HG03135 (cell line): ENCODE data around the gene TMEM259.

Experiments used
- ATAC-seq: cut with Tn5 transposase; IDR thresholded peaks from one replicate; pipeline ENCODE4 v1.9.1; 2021; ENCODE audit warnings: mild to moderate bottlenecking, moderate library complexity; ENCODE audit not compliant: unreplicated experiment

TMEM259 gene

GRCh38 chr19:990119-990571 is 30.8 kb downstream of the TMEM259 start:
- ATAC-seq, result no peak

GRCh38 chr19:989381-990081 is 31.4 kb downstream of the TMEM259 start:
- no peak for ATAC-seq

- ATAC-seq, result no peak
Observed at GRCh38 chr19:988510-988909, 32.4 kb downstream of the TMEM259 start.

- ATAC-seq, result no peak
Observed at GRCh38 chr19:988081-988480, 32.8 kb downstream of the TMEM259 start.

GRCh38 chr19:986083-986482 is 34.8 kb downstream of the TMEM259 start:
- ATAC-seq, result no peak

GRCh38 chr19:984165-984967 is 36.6 kb downstream of the TMEM259 start, which contains the start of gene WDR18:
WDR18 (plus strand) TSS chr19:984345; CDS start chr19:984354, 9 bp downstream.
- ATAC-seq, result peak; percentile 56

- peak; percentile 54 for ATAC-seq
Observed at GRCh38 chr19:982567-983170, 38.3 kb downstream of the TMEM259 start.

- ATAC-seq, result no peak
Observed at GRCh38 chr19:980133-980998, 40.6 kb downstream of the TMEM259 start.

GRCh38 chr19:979318-979741 is 41.6 kb downstream of the TMEM259 start:
- ATAC-seq, result no peak

GRCh38 chr19:977058-977464 is 43.9 kb downstream of the TMEM259 start:
- no peak for ATAC-seq

- no peak for ATAC-seq
Observed at GRCh38 chr19:976476-976875, 44.4 kb downstream of the TMEM259 start.

GRCh38 chr19:974564-975257 is 46.2 kb downstream of the TMEM259 start:
- ATAC-seq, result no peak

- no peak for ATAC-seq
Observed at GRCh38 chr19:973726-974563, 47.0 kb downstream of the TMEM259 start.

GRCh38 chr19:972281-972680 is 48.6 kb downstream of the TMEM259 start:
- no peak for ATAC-seq

GRCh38 chr19:971795-972194 is 49.1 kb downstream of the TMEM259 start:
- ATAC-seq, result no peak

GRCh38 chr19:970695-971094 is 50.2 kb downstream of the TMEM259 start:
- no peak for ATAC-seq

GRCh38 chr19:966485-967088 is 54.3 kb downstream of the TMEM259 start:
- no peak for ATAC-seq

GRCh38 chr19:964761-965694 is 55.9 kb downstream of the TMEM259 start:
- no peak for ATAC-seq
